ENCODE results near the gene PTPRM. TPM values are rescaled to one million over a fixed set of nuclear protein-coding genes. Genes with fewer than 3 reads are reported as not detected.

The PTPRM gene
- polyA plus RNA-seq, 1 of the 3 experiments (the other 2 are of a cell fraction), result 16.0 TPM

DNA sequence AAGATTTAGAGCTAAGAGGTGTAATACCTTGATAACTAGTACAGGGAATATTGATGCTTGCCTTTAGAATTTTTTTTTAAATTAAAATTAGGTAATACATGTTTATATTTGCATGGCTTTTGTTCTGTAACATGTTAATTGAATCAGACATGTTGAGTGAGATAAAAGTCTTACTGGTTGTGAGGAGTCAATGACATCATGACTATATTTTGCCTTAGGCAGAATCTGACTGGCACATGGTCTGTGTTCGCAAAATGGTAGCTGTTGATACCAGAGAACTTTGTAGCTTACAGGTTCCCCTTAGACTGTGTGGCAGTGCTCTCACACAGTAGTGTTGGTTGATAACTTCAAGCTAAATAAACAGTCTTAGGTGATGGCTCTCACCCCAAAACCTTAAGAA is 199.7 kb downstream of the PTPRM start:
- Histone ChIP-seq H3K9ac (no peak overlapping the region), H3K36me3 (replicated peaks in 1 of 2; ENCODE audit: control insufficient read depth in 1 of 2, insufficient read depth in 2 of 2, low read length in 1 of 2) (no peaks in the 10 kb centered on the region), H3K4me2 (no peak overlapping the region), H4K20me1 (ENCODE audit: insufficient read depth) (no peaks in the 10 kb centered on the region), H3K27ac (ENCODE audit: low read depth in 2 of 2, low read length in 1 of 2) (peak overlapping the region in 1 of 2 experiments; percentile 77; a peak in 2 of 4 replicates), H3K27me3 (ENCODE audit: insufficient read depth) (no peaks in the 10 kb centered on the region), H3F3A (replicated peaks; ENCODE audit: insufficient read depth) (no peaks in the 10 kb centered on the region), H3K79me2 (ENCODE audit: insufficient read depth) (no peaks in the 10 kb centered on the region), H3K9me2 (no peaks in the 10 kb centered on the region), H2AFZ (ENCODE audit: low read depth) (no peak overlapping the region), H3K4me1 (ENCODE audit: control insufficient read depth in 1 of 2, insufficient read depth in 2 of 2, low read depth in 1 of 2, low read length in 1 of 2) (peaks cover 0 to 18% of the 10 kb centered on the region in 2 experiments; a peak in 2 of 4 replicates), H3K4me3 (ENCODE audit: low read depth in 2 of 2, low read length in 1 of 2) (no peak overlapping the region), H3K9me3 (no peaks in the 10 kb centered on the region)
- 29% methylated on average over 1 of the region's 1 CpG for WGBS (ENCODE audit: low lambda C conversion rate)
- POLR2A ChIA-PET, result no interaction called here
- CTCF ChIA-PET, result interaction anchor here (0.7 to 2.3 kb wide), 6 partner anchors 22 to 712 kb away, joined by 3 to 11 read pairs (median 4); partner anchors contain the start of gene PTPRM
- TF ChIP-seq NRF1 (IDR thresholded peaks at IDR 0.05; ENCODE audit: low read depth, low read length) (no peak), MXI1 (IDR thresholded peaks at IDR 0.05; ENCODE audit: low read depth, low read length) (peak; percentile 49; the same call in 1 of the 2 replicates), EP300 (IDR thresholded peaks at IDR 0.05; ENCODE audit: borderline replicate concordance in 1 of 2, low read depth in 1 of 2, low read length in 1 of 2) (peak in 1 of 2 experiments; percentile 82; a peak in 2 of 4 replicates), ELF1 (IDR thresholded peaks at IDR 0.05) (no peak), TCF12 (IDR thresholded peaks at IDR 0.05) (no peak), MEF2A (IDR thresholded peaks at IDR 0.05; ENCODE audit: borderline replicate concordance, low read depth) (no peak), FOXJ3 (CRISPR knock-in tag; IDR thresholded peaks at IDR 0.05) (peak; percentile 63; the same call in 1 of the 2 replicates), RCOR1 (IDR thresholded peaks at IDR 0.05; ENCODE audit: low read length) (peak; percentile 26), EZH2phosphoT487 (IDR thresholded peaks at IDR 0.05; ENCODE audit: borderline replicate concordance, low read depth) (no peak), FOXM1 (IDR thresholded peaks at IDR 0.05; ENCODE audit: low read depth) (no peak), RFX5 (IDR thresholded peaks at IDR 0.05; ENCODE audit: low read length) (no peak), POLR2AphosphoS5 (IDR thresholded peaks at IDR 0.05; ENCODE audit: low read depth, low read length) (no peak), YY1 (IDR thresholded peaks at IDR 0.05; ENCODE audit: low read depth) (no peak), RAD21 (IDR thresholded peaks at IDR 0.05; ENCODE audit: low read length) (no peak; the same call in 1 of the 2 replicates), GATA2 (CRISPR knock-in tag; IDR thresholded peaks at IDR 0.05) (peak; percentile 74), CHD2 (IDR thresholded peaks at IDR 0.05; ENCODE audit: low read length, partially characterized antibody) (peak; percentile 30)
- TF ChIP-seq, protein P1, sequence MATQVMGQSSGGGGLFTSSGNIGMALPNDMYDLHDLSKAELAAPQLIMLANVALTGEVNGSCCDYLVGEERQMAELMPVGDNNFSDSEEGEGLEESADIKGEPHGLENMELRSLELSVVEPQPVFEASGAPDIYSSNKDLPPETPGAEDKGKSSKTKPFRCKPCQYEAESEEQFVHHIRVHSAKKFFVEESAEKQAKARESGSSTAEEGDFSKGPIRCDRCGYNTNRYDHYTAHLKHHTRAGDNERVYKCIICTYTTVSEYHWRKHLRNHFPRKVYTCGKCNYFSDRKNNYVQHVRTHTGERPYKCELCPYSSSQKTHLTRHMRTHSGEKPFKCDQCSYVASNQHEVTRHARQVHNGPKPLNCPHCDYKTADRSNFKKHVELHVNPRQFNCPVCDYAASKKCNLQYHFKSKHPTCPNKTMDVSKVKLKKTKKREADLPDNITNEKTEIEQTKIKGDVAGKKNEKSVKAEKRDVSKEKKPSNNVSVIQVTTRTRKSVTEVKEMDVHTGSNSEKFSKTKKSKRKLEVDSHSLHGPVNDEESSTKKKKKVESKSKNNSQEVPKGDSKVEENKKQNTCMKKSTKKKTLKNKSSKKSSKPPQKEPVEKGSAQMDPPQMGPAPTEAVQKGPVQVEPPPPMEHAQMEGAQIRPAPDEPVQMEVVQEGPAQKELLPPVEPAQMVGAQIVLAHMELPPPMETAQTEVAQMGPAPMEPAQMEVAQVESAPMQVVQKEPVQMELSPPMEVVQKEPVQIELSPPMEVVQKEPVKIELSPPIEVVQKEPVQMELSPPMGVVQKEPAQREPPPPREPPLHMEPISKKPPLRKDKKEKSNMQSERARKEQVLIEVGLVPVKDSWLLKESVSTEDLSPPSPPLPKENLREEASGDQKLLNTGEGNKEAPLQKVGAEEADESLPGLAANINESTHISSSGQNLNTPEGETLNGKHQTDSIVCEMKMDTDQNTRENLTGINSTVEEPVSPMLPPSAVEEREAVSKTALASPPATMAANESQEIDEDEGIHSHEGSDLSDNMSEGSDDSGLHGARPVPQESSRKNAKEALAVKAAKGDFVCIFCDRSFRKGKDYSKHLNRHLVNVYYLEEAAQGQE (IDR thresholded peaks at IDR 0.05; ENCODE audit: low read depth, low read length), result no peak
- TF ChIP-seq, protein P2, sequence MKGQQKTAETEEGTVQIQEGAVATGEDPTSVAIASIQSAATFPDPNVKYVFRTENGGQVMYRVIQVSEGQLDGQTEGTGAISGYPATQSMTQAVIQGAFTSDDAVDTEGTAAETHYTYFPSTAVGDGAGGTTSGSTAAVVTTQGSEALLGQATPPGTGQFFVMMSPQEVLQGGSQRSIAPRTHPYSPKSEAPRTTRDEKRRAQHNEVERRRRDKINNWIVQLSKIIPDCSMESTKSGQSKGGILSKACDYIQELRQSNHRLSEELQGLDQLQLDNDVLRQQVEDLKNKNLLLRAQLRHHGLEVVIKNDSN (IDR thresholded peaks at IDR 0.05; ENCODE audit: borderline replicate concordance, low read depth), result no peak
- TF ChIP-seq, protein P3, sequence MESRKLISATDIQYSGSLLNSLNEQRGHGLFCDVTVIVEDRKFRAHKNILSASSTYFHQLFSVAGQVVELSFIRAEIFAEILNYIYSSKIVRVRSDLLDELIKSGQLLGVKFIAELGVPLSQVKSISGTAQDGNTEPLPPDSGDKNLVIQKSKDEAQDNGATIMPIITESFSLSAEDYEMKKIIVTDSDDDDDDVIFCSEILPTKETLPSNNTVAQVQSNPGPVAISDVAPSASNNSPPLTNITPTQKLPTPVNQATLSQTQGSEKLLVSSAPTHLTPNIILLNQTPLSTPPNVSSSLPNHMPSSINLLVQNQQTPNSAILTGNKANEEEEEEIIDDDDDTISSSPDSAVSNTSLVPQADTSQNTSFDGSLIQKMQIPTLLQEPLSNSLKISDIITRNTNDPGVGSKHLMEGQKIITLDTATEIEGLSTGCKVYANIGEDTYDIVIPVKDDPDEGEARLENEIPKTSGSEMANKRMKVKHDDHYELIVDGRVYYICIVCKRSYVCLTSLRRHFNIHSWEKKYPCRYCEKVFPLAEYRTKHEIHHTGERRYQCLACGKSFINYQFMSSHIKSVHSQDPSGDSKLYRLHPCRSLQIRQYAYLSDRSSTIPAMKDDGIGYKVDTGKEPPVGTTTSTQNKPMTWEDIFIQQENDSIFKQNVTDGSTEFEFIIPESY (IDR thresholded peaks at IDR 0.05; ENCODE audit: borderline replicate concordance, low read depth), result no peak
- DNase-seq, result peak; percentile 51
